HG03159 (cell line): ENCODE data around the gene CARMIL1.

Experiments used
- ATAC-seq: cut with Tn5 transposase; IDR thresholded peaks from one replicate; pipeline ENCODE4 v1.9.1; 2021; ENCODE audit warnings: mild to moderate bottlenecking, moderate library complexity; ENCODE audit not compliant: unreplicated experiment

Gene CARMIL1

DNA sequence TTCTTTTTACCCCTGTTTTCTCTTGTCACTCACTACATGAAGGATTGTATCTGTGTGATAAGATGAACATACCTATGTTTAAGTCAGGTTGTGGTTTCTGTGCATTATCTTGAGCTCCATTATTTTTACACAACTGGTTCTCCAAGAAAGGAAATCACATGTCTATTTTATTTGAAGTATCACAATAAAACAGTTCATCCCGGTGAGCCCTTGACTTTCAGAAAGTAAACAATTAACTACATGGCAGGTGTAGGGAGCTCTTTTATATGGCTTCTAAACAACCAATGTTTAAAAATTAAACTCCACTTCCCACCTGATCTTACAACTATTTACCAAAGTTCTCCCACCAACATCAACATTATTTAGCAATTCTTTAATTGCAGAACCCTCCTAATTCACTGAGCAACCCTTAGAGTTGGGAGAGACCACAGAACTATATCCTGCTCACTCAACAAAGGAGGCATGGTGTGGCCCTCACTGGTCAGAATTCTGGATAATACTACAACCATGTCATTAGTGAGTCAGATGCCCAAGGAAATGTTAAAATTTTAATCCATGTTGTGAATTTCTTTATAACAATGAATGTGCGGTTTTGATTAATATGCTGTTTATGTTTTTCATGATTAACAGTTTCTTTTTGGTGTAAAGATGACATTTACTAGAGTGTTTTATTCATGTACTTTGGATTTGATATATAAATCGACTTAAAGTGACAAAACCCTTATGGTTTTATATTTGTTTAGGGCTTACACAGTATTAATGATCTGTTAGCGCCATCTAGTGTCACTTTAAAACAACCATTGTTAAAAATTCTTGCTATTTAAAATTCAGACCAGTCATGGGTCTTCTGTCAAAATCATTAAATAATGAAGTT, 322.9 kb downstream of the CARMIL1 start:
- no peak for ATAC-seq

DNA sequence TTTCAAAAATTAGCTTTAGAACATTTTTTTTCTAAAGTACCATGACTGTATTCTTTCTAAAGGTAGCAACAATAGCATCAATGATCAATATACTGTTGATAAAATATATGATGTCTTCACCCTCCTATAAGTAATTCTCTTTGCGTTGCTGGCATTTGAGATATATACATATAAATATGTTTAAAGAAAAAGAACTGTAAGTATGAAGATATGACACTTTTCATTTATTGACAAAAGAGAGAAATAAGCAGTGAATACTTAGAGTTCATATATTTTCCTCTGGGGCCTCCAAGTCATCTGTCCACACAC, 323.5 kb downstream of the CARMIL1 start:
- ATAC-seq, result no peak

DNA sequence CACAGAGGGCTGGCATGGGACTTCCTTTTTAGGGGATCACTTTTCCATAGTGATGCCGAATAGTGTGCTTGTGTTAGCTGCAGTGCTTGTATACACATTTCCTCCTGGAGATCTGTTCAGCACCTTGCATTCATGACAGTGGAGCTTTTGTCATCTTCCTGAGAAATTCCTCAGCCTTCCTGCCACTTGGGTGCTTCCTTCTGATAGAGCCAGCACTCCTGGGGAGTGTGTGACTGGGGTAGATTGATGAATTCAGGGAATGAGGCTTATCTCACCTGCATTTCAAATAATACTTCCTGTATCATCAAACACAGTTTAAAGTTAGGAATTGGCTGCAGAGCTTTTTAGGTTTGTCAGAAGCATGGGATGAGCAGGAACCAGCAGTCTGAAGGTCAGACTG, 324.1 kb downstream of the CARMIL1 start:
- no peak for ATAC-seq

DNA sequence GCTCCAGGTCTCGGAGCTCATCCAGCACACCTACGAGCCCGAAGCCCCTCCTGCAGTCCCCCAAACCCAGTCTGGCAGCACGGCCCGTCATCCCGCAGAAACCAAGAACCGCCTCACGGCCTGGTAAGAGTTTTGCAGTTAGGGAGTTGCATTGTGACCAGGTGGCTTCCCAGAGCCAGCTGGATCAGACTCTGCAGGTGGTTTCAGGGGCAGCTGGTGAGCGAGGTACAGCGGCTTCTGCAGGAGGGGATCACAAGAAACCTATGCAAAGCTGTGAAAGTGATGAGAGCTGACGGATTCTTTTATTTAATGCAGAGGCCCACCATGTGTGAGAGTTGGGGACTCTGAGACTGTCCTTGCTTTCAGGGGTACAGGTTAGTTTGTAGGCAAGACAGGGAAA, 327.0 kb downstream of the CARMIL1 start:
- no peak for ATAC-seq

DNA sequence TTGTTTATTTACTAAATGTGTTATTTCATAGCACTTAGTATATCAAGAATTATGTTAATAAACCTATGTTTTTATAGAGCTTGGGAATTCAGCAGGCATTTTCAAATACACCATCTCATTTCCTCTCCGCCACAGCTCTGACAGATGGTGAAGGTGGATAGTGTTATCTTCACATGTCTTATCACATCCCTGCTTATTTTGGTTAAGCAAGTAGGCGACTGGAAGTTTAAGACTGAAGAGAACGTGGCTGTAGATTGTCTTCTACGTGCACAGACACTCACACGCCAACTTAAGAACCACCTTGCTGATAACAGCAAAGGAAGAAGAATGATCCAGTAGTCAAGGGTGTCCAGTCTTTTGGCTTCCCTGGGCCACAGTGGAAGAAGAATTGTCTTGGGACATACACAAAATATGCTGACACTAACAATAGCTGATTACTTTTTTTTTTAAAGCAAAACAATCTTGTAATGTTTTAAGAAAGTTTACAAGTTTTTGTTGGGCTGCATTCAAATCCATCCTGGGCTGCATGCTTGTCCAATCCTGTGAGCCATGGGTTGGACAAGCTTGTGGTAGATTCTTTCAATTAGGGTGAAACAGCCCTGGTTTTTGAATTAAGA, 329.5 kb downstream of the CARMIL1 start:
- ATAC-seq, result no peak

DNA sequence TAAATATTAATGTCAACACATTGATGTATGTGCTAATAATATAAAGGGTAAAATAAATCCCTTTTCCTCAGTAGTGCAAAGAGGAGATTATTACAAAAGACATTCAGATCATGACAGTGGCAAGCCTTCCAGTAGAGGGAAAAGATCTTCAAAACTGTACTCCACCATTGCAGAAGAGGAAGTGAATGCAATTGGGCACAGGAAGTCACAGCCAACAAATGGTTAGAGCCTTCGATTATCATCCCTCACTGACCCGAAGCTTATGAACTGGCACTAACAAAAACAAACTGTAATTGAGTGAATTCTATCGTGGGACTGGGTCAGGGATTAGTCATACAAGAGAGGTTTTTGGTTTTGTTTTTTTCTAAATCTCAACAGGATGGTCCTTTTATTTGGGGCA, 333.5 kb downstream of the CARMIL1 start:
- ATAC-seq, result no peak

DNA sequence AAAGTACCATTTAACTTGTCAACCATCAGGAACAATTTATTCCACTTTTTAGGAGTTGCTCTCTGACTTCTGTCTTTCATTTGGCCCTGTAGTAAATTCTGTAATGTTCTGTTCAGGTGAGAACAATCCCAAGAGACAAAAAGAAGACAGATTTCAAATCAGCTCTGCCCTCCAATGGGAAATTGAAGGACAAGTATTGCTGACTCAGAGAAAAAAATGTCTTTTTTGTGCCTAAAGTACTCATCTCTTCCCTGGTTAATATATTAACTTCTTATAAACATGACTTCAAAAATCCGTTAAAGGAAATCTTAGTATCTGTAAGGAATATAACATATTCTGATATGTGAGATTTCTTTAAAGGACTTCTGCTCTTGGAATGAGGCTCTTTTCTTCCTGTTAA, 334.2 kb downstream of the CARMIL1 start:
- no peak for ATAC-seq

DNA sequence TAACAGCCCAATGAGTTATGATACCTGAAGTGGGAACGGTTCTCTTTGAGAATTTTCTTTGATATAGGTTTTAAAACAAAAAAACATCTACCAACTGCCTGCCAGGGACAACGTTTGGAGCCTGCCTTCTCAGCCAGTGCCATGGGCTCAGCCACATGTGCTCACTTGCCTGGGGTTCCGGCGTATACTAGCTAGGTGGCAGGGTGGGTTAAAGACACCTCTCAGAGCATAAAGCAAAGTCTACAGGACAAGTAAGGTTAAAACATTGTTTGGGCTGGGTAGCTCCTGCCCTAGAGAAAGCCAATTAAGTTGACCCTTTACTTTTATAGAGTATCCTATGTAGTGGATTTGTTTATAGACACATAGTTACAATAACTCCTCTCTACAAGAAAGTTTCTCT, 334.9 kb downstream of the CARMIL1 start:
- ATAC-seq, result no peak

DNA sequence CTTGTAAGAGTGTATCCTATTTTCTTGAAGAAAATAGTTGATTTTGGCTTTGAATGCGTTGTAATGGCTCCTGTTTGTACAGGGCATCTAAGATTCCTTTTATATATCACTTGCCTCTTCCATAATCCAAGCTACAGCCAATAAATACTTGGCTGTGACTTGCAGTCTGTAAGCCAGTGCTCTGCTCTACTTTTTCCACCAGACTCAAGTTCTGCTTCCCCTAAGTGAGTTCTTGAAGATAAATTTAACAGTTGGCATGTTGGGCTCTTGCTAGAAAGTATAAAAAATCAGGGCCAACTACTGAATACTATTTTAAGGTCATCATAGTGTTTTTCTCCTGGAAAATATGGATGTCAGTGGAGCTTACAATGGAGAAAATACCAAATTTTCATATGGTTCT, 336.3 kb downstream of the CARMIL1 start:
- no peak for ATAC-seq

DNA sequence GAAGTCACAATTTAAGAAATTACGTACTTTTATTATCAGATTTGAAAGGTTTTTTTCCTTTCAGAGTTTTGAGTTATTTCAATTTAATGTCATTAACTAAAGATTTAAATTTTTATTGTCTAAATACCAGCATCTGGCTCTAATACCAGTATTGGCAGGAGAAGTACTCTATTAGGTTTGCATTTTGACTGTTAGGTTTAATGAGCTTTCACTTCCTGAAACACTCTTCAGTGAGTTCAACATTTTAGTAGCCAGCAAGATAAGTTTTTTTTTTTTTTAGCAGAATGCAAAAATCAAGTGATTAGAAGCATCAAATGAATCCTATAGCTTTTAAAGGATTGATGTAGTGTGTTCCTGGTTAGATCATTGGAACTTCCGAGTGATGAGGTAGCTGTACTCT, 338.8 kb downstream of the CARMIL1 start:
- ATAC-seq, result peak; percentile 52

DNA sequence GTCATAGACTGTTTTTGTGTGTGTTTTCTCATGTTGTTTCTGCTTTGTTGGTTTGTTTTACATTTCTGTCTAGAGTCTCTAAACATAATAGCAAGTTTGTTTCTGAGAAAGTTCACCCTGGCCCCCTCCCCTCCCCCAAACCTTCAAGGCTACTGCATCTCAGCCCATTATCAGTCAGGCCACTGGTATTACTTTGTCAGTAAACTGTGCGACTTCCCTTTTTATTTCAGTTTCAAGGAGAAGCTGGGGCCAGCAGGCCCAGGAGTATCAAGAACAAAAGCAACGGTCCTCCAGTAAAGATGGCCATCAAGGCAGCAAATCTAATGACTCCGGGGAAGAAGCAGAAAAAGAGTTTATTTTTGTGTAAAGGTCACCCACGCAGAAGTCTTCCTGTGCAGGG, 340.0 kb downstream of the CARMIL1 start:
- no peak for ATAC-seq

DNA sequence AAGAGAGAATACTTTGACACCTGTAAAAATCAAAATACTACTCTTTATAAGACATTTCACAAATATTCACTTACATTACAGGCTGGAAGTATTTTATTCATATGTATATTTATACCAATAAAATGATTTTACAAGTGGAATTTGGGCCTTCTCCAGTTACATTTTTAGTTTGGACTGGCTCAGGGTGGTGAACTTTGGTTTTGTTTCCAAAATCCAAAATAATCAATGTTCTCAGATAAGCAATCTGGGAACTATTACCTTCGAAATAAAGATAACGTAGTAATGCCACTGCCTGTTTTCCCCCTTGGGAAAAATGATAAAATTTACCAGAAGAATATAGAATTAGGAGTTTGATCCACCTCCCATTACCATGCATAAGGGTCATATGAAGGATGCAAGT, 341.2 kb downstream of the CARMIL1 start:
- ATAC-seq, result no peak

DNA sequence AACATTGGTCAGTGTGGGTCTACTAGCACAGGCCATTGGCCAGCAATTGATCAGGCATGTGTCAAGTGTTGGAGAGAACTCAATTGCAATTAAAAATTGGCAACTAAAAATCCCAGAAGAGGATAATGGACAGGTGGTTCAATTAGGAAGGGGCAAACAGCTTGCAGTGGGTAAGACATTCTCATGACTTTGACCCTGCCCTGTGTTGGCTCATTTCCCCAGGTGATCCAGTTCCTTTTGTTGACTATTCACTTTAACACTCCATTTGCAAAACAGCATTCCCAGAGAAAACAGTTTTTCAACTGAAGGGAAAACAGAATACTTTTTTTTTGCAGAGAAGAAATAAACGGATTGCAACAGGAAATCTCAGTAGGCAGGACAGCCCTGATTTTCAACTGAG, 343.9 kb downstream of the CARMIL1 start:
- ATAC-seq, result no peak

DNA sequence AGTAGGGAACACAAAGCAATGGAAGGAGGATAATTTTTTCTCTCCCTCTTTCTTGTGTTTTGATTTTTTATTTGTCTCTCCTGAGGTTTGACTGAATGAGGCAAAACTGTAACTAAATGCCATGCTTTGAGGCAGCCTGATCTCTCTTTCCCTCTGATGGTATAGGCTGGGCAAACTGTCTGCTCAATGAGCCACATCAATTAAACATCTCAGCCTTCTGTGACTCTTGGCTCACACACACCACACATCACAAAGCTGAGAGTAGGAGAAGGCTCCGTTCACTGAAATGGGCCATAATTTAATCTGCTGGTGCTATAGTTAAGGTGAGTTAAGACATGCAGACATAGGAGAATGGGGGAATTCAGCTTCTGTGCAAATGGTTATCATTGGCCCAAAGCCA, 344.7 kb downstream of the CARMIL1 start:
- no peak for ATAC-seq

DNA sequence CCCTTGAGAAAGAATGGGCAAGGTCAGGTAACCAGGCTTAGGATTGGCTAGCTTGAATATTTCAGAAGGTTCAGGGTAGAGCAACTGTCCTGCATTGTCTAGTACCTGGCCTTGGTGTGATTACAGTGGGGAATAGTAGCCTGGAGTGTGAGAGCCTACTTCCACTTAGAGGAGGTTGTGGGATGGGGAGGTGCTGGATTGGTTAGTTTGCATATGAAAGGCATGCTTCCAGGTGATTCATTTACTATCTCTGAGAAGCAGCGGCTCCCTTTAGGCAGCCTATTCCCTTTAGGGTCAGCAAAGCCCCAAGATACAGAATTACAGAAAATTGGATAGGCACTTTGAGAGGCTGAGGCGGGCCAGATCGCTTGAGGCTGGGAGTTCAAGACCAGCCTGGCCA, 347.8 kb downstream of the CARMIL1 start:
- ATAC-seq, result no peak

DNA sequence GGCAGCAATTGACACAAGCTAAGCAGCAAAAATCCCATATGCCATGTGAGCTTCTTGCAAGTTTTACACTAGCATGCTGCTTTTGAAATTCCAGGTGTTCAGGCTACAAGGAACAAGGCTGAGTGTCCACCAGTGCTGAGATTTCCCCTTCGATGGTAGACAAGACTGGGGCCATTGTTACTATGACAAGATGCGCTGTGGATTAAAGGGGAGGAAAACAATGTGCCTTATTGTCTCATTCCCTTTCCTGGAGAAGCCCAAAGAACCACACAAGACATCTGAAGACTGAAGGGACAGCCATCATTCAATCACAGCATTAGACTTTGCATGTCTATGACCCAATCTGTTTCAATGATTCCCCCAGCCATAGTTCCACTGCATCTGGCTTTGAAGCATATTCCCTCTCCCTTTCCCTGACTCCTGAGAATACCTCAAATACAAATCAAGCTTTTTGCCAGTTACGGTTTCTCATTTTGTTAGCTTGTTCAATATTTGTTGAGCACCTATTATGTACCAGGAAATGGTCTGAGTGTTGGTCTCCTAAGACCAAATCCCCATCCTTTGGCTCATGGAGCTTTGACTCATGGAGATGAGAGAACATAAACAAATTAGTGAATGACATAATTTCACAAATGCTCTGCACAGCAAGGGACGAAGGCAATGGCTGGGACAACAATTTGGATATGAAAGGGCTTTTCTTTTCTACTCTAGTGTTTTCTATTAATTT, 349.5 kb downstream of the CARMIL1 start:
- no peak for ATAC-seq

DNA sequence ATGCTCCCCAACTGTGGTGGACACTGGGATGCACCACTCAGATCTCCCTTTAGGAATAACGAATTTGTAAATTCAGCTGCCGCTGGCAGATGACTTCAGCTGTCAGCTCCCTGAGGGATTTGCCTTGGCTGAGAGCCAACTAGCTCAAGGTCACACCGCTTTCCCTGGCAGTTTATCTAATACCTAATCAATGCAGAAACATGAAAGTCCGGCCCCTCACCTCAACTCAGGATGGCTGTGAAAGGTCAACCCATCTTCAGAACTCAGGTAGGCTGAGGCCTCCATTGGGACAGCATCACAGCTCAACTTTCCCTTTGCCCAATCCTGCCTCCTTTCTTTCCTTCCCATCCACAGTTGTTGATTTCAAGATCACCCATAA, 350.0 kb downstream of the CARMIL1 start:
- ATAC-seq, result no peak

DNA sequence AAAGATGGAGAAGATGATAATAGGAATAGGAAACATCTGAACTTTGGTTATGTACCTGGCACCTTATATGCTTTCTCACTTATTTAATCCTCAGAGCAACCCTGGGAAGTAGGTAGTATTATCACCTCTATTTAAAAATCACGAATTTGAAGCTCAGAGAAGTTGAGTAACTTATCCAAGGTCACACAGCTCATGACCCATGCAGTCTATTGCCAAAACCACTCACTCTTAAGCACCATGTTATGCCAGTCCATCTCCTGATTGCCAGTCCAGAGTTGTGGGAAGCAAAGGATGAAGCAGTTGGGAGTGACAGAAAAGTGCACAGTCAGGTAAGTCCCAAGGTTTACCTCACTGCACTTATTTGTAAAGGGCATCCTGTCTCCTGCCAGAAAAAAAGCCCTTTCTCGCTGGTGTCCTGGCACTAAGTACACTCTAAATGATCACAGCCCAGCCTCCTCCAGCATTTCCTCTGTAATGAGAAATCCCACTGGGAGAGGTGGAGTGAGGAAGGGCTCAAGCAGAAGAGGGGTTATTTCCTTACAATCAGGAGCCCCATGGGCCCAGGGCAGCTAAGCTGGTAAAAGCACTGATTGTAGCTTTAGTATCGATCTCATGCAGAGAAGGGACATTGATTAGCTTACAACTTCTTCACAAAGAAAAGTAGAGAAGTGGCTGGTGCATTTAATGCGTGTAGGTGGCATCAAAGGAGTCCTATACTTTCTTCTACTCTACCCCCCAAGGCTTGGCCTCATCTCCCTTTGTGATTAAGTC, 351.5 kb downstream of the CARMIL1 start:
- no peak for ATAC-seq

DNA sequence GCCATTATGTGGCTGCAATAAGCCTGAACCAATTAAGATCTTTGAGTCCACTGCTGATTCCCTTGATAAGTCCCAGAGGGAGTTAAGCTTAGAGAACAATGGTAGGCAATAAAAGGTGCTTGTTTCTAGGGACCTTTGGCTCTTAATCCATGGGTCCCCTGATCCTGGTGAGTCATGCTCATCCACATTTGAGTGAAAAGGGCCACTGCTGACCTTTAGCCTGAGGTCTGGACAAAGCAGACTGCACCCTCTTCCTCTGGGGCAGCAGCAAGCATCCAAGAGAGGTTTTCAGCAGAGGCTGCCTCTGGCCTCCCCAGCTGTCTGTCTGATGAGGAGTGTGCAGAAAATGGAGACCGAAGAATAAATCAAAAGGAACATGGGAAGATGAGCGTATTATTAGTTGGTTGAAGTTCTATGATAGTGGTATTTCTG, 356.7 kb downstream of the CARMIL1 start:
- ATAC-seq, result no peak

DNA sequence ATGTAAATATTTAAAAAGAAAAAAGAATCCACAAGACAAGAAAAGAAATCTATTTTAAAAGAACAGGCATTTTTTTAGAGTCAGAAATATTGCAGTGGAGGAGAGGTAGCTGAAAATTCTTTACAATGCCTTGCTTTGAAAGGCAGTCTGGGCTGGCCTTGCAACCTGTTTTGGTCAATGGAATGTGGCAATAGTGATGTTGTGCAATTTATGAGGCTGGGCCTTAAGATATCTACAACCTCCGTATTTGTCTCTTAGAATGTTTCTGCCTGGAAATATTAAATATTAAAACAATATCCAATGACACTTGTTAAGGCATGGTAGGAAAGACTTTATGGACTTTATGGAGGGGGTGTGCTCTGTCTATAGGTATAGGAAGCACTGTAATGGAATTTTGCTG, 358.0 kb downstream of the CARMIL1 start:
- ATAC-seq, result no peak

DNA sequence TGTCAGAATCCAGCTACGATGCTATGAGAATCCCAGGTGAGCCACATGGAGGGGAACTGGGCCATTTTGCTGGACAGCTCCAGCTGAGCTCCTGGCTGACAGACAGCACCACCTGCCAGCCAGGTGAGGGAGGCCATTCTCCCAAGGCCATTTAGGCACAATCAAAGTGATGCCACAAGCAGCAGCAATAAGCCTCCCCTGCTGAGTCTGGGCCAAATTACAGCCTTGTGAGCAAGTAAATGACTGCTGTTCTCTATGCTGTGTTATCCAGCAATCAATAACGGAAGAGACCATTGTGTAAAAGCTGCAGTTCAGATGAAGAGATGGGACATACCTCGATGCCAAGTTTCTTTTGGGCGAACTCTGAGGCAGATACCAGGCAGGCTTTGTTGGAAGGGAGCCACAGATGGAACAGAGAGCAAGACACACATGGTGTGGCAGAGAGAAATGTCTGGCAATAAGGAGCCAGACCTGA, 358.8 kb downstream of the CARMIL1 start:
- ATAC-seq, result no peak
